HS-27A (cell line): Measurements from ENCODE around the gene VSIG10.
"Not testable (repeated sequence)": the region's sequence is repeated elsewhere in the genome, so short reads cannot be mapped to it uniquely, and the experiment has no call there.

Experiments
- DNase-seq: peaks from one replicate; pipeline ENCODE4 v3.0.0-alpha.2; 2012; ENCODE audit warnings: low read depth, missing footprints

VSIG10 gene

GRCh38 chr12:118107694-118108093 is 3.9 kb upstream of the VSIG10 start:
- DNase-seq = no peak

DNA sequence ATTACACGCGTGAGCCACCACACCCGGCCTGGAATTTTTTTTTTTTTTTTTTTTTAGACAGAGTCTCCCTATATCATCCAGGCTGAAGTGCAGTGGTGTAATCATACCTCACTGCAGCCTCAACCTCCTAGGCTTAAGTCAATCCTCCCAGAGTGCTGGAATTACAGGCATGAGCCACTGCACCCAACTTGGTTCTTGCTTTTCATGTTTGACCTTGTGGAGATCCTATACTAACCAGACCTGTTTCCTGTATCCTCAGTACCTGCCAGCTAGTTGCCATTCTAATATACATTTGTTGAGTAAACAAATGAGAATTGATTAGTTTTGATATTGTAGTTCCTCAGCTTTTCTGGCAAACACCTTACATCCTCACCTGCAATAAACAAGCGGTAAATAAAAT is 3.2 kb upstream of the VSIG10 start:
- no peak for DNase-seq

GRCh38 chr12:118103201-118103600 is 610 bp downstream of the VSIG10 start:
- DNase-seq = no peak

GRCh38 chr12:118102609-118103008 is 1.2 kb downstream of the VSIG10 start:
- DNase-seq = no peak

GRCh38 chr12:118102070-118102469 is 1.7 kb downstream of the VSIG10 start:
- DNase-seq = no peak

DNA sequence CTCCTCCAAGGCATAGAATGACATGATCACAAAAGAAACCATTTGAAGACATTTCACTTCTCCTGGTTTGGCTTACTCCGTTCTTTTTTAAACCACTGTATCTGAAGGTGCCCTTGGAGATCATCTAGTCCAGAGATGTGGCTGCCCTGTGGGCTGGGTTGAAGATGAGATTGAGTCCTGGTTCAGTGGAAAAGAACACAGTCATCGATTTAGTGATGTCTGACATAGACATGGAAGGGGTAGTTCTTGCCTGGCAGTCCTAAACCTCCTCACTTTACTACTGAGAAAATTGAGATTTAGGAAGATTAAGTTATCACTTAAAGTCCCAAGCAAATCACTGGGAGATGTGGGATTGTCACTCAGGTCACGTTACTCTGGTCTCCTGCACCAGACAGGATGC is 2.8 kb downstream of the VSIG10 start:
- DNase-seq = no peak

- no peak for DNase-seq
Observed at GRCh38 chr12:118098911-118099671, 4.7 kb downstream of the VSIG10 start.

- no peak for DNase-seq
Observed at GRCh38 chr12:118098401-118098800, 5.4 kb downstream of the VSIG10 start.

GRCh38 chr12:118094039-118094438 is 9.8 kb downstream of the VSIG10 start:
- no peak for DNase-seq

DNA sequence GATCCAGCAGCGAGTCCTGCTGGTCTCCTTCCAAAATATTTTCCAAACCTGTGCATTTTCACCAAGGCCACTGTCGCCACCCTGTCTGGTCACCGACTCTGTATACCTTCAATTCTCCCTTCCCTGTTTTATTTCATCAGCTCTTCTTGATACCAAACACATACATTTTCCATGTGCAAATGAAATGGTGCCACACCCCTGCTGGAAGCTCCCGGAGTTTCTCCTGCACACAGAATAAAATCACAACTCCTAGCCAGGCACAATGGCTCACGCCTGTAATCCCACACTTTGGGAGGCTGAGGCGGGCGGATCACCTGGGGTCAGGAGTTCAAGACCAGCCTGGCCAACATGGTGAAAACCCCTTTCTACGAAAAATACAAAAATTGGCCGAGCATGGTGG is 14.0 kb downstream of the VSIG10 start:
- DNase-seq = no peak

GRCh38 chr12:118082161-118082560 is 21.6 kb downstream of the VSIG10 start:
- no peak for DNase-seq

DNA sequence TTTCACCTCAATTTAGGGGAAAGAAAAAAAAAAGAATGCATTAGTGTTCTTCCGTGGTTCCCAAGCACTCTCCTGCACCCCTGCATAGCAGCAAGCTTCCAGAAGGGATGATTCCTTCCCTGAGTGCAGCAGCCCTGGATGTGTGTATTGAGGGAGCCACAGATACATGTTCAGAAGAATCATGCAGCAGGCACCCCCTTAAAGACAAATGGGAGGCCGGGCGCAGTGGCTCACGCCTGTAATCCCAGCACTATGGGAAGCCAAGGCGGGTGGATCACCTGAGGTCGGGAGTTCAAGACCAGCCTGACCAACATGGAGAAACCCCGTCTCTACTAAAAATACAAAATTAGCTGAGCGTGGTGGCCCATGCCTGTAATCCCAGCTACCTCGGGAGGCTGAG is 22.3 kb downstream of the VSIG10 start:
- DNase-seq = not testable (repeated sequence)

- no peak for DNase-seq
Observed at GRCh38 chr12:118073768-118074167, 30.0 kb downstream of the VSIG10 start.

DNA sequence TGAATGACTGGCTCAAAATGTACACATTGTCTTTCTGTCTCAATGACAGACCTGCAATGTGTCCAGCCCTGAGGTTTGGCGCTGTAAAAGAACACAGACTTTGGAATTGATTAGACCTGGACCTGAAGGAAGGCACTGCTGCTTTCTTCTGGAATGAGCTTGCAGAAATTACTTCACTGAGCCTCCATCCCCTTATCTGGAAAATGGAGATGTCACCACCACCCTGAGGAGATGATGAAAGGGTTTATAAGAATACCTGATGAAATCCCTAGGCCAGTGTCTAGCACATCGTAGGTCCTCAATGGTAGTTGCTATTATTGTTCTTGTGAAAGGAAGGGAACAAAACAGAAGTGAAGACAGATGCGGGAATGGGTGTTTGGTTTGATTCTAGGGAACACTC is 33.2 kb downstream of the VSIG10 start:
- DNase-seq = no peak

- no peak for DNase-seq
Observed at GRCh38 chr12:118068445-118068844, 35.4 kb downstream of the VSIG10 start.

GRCh38 chr12:118065380-118065779 is 38.4 kb downstream of the VSIG10 start:
- no peak for DNase-seq

DNA sequence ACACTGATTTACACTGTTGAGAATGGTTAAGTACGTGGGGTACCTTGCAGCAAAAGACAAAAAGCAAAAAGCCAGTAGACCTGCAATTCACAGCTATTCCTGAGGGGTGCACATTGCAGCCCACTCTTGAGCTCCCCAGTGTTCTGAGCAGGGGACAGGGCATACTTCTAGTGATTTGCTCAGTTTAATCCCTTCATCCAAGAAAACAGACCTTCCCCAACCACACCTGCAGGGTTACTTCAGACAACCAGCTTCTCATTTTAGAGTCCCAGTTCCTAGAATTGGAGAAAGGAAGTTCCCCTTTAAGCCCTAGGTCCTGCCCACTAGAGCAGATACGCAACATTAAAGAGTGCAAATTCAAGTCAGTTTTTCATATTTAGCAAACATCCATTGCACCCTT is 39.2 kb downstream of the VSIG10 start:
- no peak for DNase-seq

- no peak for DNase-seq
Observed at GRCh38 chr12:118063576-118064391, 40.0 kb downstream of the VSIG10 start.

GRCh38 chr12:118061873-118062843 is 41.7 kb downstream of the VSIG10 start:
- no peak for DNase-seq

- DNase-seq = no peak
Observed at GRCh38 chr12:118061011-118061872, 42.6 kb downstream of the VSIG10 start, which contains the start of gene WSB2. Gene WSB2 (minus strand): TSS chr12:118061179. CDS start chr12:118061048, 131 bp downstream.
